ENCODE results near the gene EYA4. TPM values are rescaled to one million over a fixed set of nuclear protein-coding genes. Genes with fewer than 3 reads are reported as not detected.

The EYA4 gene
- total RNA-seq, 1 experiment from 2014 or later, result not detected

GRCh38 chr6:133274813-133275212 is 33.7 kb downstream of the EYA4 start:
- TF ChIP-seq, protein P1, sequence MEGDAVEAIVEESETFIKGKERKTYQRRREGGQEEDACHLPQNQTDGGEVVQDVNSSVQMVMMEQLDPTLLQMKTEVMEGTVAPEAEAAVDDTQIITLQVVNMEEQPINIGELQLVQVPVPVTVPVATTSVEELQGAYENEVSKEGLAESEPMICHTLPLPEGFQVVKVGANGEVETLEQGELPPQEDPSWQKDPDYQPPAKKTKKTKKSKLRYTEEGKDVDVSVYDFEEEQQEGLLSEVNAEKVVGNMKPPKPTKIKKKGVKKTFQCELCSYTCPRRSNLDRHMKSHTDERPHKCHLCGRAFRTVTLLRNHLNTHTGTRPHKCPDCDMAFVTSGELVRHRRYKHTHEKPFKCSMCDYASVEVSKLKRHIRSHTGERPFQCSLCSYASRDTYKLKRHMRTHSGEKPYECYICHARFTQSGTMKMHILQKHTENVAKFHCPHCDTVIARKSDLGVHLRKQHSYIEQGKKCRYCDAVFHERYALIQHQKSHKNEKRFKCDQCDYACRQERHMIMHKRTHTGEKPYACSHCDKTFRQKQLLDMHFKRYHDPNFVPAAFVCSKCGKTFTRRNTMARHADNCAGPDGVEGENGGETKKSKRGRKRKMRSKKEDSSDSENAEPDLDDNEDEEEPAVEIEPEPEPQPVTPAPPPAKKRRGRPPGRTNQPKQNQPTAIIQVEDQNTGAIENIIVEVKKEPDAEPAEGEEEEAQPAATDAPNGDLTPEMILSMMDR (IDR thresholded peaks at IDR 0.05; ENCODE audit: unreplicated experiment), result no peak
- DNase-seq (ENCODE audit: unreplicated experiment), result no peak
- POLR2A ChIA-PET, result no interaction called here
- Mint-ChIP-seq H3K27ac (ENCODE audit: low read depth, unreplicated experiment) (no peak overlapping the region), H3K36me3 (ENCODE audit: insufficient read depth, unreplicated experiment) (no peaks in the 10 kb centered on the region), H3K9me3 (ENCODE audit: unreplicated experiment) (no peaks in the 10 kb centered on the region), H3K4me3 (ENCODE audit: unreplicated experiment) (no peak overlapping the region), H3K4me1 (ENCODE audit: insufficient read depth, unreplicated experiment) (no peaks in the 10 kb centered on the region), H3K27me3 (ENCODE audit: insufficient read depth, unreplicated experiment) (peaks cover 92% of the 10 kb centered on the region)
- CTCF ChIA-PET, result interaction anchor here (0.6 kb wide), 1 partner anchor 68 kb away, joined by 3 read pairs; no protein-coding TSS in a partner anchor
- no TSS peak for BruUV-seq (replicated peaks)
- intact Hi-C loops (cut with micrococcal nuclease), result no loop called here

DNA sequence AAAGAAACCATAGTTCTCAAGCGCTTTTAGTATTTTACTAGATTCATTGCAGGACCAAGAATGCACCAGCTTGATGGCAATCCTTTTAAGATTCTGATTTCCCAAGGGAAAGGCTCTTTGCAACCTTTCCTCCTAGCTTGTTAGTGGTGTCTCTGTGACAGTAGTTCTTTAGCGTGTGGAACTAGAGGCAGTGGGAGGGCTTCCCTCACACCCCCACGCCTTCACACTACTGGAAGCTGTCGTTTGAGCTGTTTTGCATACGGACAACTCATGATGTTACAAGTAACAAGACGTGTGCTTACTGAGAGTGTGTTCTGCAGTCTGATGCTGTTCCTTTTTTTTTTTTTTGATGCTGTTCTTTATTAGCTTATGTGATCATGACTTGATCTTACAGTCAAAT is 34.1 kb downstream of the EYA4 start:
- H3K36me3 Mint-ChIP-seq (ENCODE audit: insufficient read depth, unreplicated experiment), result no peaks in the 10 kb centered on the region
- BruUV-seq (replicated peaks), result no TSS peak
- no peaks in the 10 kb centered on the region for H3K9me3 Mint-ChIP-seq (ENCODE audit: unreplicated experiment)
- no peaks in the 10 kb centered on the region for H3K4me1 Mint-ChIP-seq (ENCODE audit: insufficient read depth, unreplicated experiment)
- ChIA-PET POLR2A (no interaction called here), CTCF (interaction anchor here (0.6 kb wide), 1 partner anchor 68 kb away, joined by 3 read pairs; no protein-coding TSS in a partner anchor)
- no peak overlapping the region for H3K4me3 Mint-ChIP-seq (ENCODE audit: unreplicated experiment)
- intact Hi-C loops (cut with micrococcal nuclease), result no loop called here
- TF ChIP-seq, protein P1 (IDR thresholded peaks at IDR 0.05; ENCODE audit: unreplicated experiment), result no peak
- DNase-seq (ENCODE audit: unreplicated experiment), result no peak
- H3K27me3 Mint-ChIP-seq (ENCODE audit: insufficient read depth, unreplicated experiment), result peaks cover 92% of the 10 kb centered on the region
- no peak overlapping the region for H3K27ac Mint-ChIP-seq (ENCODE audit: low read depth, unreplicated experiment)

- intact Hi-C loops (cut with micrococcal nuclease), result no loop called here
- ChIA-PET CTCF (interaction anchor here (0.6 kb wide), 1 partner anchor 1163 kb away, joined by 4 read pairs; no protein-coding TSS in a partner anchor), POLR2A (no interaction called here)
- no peak for DNase-seq (ENCODE audit: unreplicated experiment)
- Mint-ChIP-seq H3K36me3 (ENCODE audit: insufficient read depth, unreplicated experiment) (no peaks in the 10 kb centered on the region), H3K27ac (ENCODE audit: low read depth, unreplicated experiment) (no peak overlapping the region), H3K27me3 (ENCODE audit: insufficient read depth, unreplicated experiment) (peaks cover 99% of the 10 kb centered on the region), H3K4me1 (ENCODE audit: insufficient read depth, unreplicated experiment) (no peaks in the 10 kb centered on the region), H3K9me3 (ENCODE audit: unreplicated experiment) (no peaks in the 10 kb centered on the region), H3K4me3 (ENCODE audit: unreplicated experiment) (no peak overlapping the region)
- BruUV-seq (replicated peaks), result no TSS peak
- TF ChIP-seq, protein P1 (IDR thresholded peaks at IDR 0.05; ENCODE audit: unreplicated experiment), result no peak
Measured at GRCh38 chr6:133277228-133277899, 36.2 kb downstream of the EYA4 start.

DNA sequence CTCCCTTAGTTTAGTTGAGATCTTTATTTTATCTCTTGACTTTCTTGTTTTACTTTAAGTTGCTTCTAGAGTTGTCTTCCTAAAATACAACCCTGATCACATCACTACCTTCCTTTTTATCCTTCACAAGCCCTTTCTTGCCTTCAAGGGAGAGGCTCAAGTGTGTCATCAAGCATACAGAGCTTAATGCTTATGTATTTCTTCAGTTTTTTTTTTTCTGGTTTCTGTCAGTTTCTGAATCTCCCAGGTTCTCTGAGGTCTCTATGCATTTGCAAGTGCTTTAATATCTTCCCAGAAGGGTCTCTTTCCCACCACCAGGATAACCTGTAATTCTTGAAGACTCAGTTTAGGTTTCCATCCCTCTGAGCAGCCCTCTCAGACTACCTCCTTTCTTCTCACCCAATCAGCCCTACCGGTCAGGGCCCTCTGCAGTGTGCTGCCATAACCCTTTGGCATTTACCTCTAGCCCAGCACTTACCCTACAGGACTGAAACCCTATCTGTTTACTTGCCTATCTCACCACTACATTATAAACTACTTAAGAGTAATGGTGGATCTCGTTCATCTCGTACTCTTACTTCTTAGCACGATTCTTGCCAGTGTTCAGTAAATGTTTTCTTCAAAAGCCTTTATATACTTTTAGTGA is 36.9 kb downstream of the EYA4 start:
- TF ChIP-seq, protein P1 (IDR thresholded peaks at IDR 0.05; ENCODE audit: unreplicated experiment), result no peak
- Mint-ChIP-seq H3K4me1 (ENCODE audit: insufficient read depth, unreplicated experiment) (no peaks in the 10 kb centered on the region), H3K4me3 (ENCODE audit: unreplicated experiment) (no peak overlapping the region), H3K27ac (ENCODE audit: low read depth, unreplicated experiment) (no peak overlapping the region), H3K27me3 (ENCODE audit: insufficient read depth, unreplicated experiment) (peaks cover 95% of the 10 kb centered on the region), H3K36me3 (ENCODE audit: insufficient read depth, unreplicated experiment) (no peaks in the 10 kb centered on the region), H3K9me3 (ENCODE audit: unreplicated experiment) (no peaks in the 10 kb centered on the region)
- CTCF ChIA-PET, result interaction anchor here (0.6 kb wide), 2 partner anchors 95 to 1164 kb away, joined by 4 read pairs; no protein-coding TSS in a partner anchor
- no TSS peak for BruUV-seq (replicated peaks)
- intact Hi-C loops (cut with micrococcal nuclease), result no loop called here
- POLR2A ChIA-PET, result no interaction called here
- no peak for DNase-seq (ENCODE audit: unreplicated experiment)
